ENCODE results near the gene AGAP1. TPM values are rescaled to one million over a fixed set of nuclear protein-coding genes. Genes with fewer than 3 reads are reported as not detected.
A peak's percentile ranks its signal among the peaks of the same experiment; 100 is the strongest.

Gene AGAP1
- total and polyA plus RNA-seq, 10 donors = 1.1 to 26.6 (median 11.3) TPM

GRCh38 chr2:235856151-235856854 is 362.5 kb downstream of the AGAP1 start:
- Histone ChIP-seq H3K4me3 (no peak overlapping the region), H3K36me3 (no peaks in the 10 kb centered on the region), H3K27ac (no peak overlapping the region), H3K4me1 (peaks cover 0 to 12% (median 0%) of the 10 kb centered on the region in 6 donors), H3K27me3 (replicated peaks in 1 of 7) (no peaks in the 10 kb centered on the region), H3K9me3 (no peaks in the 10 kb centered on the region)
- intact Hi-C loops (cut with DNase I; ENCODE audit: low total_unique reads) = no loop called here
- no peak for DNase-seq
- TF ChIP-seq POLR2AphosphoS5 (IDR thresholded peaks at IDR 0.05) = no peak
- no peak for TF ChIP-seq POLR2A (IDR thresholded peaks at IDR 0.05)
- WGBS, 5 donors = 93 to 98% (median 95%) methylated on average over 8 to 11 of the region's 11 CpGs

DNA sequence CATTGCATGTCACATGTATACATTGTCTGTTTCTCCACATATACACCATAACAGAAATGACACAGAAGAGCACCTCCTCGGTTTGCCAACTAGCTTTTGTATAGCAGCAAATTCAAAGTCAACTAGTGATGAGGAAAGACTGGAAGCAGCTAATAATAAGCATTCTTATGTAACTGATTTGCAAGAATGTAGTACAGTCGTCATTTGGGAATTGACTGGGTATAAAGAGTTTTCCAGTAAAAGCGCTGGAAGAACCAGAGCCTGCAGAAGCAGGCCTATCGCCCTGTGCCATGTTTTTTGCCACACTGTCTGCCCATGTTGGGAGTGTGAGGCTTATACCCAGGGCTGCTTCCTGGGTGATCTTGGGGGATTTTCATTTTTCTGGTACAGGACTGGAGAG is 363.8 kb downstream of the AGAP1 start:
- TF ChIP-seq POLR2AphosphoS5 (IDR thresholded peaks at IDR 0.05) (no peak), CTCF (IDR thresholded peaks at IDR 0.05 in 8 of 11, conservative IDR thresholded peaks at IDR 0.05 in 3 of 11) (no peak), POLR2A (IDR thresholded peaks at IDR 0.05) (no peak)
- H3K9me3 ChIP-seq = no peaks in the 10 kb centered on the region
- DNase-seq = no peak
- H3K4me1 ChIP-seq = peaks cover 0 to 12% (median 0%) of the 10 kb centered on the region in 6 donors
- no peaks in the 10 kb centered on the region for H3K36me3 ChIP-seq
- intact Hi-C loops (cut with DNase I; ENCODE audit: low total_unique reads) = no loop called here
- no peaks in the 10 kb centered on the region for H3K27me3 ChIP-seq (replicated peaks in 1 of 7)
- 91 to 94% (median 91%) methylated on average over 4 of the region's 4 CpGs for WGBS, 5 donors
- H3K4me3 ChIP-seq = no peak overlapping the region
- H3K27ac ChIP-seq = no peak overlapping the region

DNA sequence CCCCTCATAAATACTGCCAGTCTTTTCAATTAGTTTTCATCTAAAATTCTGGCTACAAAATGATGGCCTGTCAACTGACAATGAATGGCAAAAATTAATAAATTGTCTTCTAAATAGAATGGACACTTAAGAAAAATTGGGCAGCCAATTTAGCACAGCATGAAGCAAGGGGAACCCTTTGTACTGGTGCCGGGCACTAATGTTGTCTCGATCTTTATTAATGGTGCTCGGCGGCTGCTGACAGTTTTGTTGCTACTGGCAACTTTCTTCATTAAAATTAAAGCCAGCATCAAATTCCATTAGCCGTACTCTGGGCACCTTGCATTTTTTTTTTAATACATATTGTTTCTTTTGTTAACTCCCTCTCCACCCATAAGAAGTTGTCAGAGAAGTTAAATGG is 365.0 kb downstream of the AGAP1 start:
- H3K36me3 ChIP-seq = no peaks in the 10 kb centered on the region
- TF ChIP-seq POLR2A (IDR thresholded peaks at IDR 0.05) (no peak), POLR2AphosphoS5 (IDR thresholded peaks at IDR 0.05) (no peak), CTCF (IDR thresholded peaks at IDR 0.05 in 8 of 11, conservative IDR thresholded peaks at IDR 0.05 in 3 of 11) (no peak)
- peaks cover 0 to 12% (median 0%) of the 10 kb centered on the region in 6 donors for H3K4me1 ChIP-seq
- peak overlapping the region in 4 of 8 donors; percentile 63 to 76 (median 72) for H3K27ac ChIP-seq
- H3K27me3 ChIP-seq (replicated peaks in 1 of 7) = peaks cover 0 to under 1% (median 0%) of the 10 kb centered on the region in 7 donors
- no peak overlapping the region for H3K4me3 ChIP-seq
- intact Hi-C loops (cut with DNase I; ENCODE audit: low total_unique reads) = no loop called here
- 90 to 96% (median 92%) methylated on average over 5 of the region's 5 CpGs for WGBS, 5 donors
- H3K9me3 ChIP-seq = no peaks in the 10 kb centered on the region
- no peak for DNase-seq

DNA sequence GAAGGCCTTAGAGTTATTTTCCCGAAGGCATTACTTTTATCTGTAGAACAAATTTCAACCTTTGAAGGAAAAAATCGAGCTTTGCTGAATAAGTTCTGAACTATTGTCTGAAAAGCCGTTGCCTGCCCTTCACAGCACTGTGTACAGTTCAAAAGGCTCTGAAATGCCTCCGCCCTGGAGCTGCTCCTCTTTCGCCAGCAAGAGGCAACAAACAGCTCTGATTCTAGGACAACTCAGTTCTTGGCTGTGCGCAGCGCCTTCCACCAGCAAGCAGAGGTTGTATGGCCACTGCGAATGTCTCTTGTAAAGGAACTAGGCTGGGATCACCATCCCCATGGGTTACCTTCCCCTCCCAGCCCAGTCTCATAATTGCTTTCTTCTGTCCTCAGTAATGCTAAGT is 365.8 kb downstream of the AGAP1 start:
- Histone ChIP-seq H3K27ac (peak overlapping the region in 6 of 8 donors; percentile 44 to 76 (median 67)), H3K4me1 (peaks cover 0 to 12% (median 0%) of the 10 kb centered on the region in 6 donors), H3K36me3 (no peaks in the 10 kb centered on the region), H3K4me3 (no peak overlapping the region), H3K27me3 (replicated peaks in 1 of 7) (peaks cover 0 to 7% (median 0%) of the 10 kb centered on the region in 7 donors), H3K9me3 (no peaks in the 10 kb centered on the region)
- DNase-seq = no peak
- TF ChIP-seq CTCF (IDR thresholded peaks at IDR 0.05 in 8 of 11, conservative IDR thresholded peaks at IDR 0.05 in 3 of 11) (no peak), POLR2A (IDR thresholded peaks at IDR 0.05) (no peak), POLR2AphosphoS5 (IDR thresholded peaks at IDR 0.05) (no peak)
- 73 to 87% (median 76%) methylated on average over 8 of the region's 8 CpGs for WGBS, 5 donors
- intact Hi-C loops (cut with DNase I; ENCODE audit: low total_unique reads) = no loop called here

Measured in spleen (tissue), 11 donors.